Measurements from ENCODE around the gene SSB.

- TF ChIP-seq MAFK (IDR thresholded peaks at IDR 0.05; ENCODE audit: partially characterized antibody) (no peak), RFX5 (IDR thresholded peaks at IDR 0.05) (no peak), RCOR1 (IDR thresholded peaks at IDR 0.05; ENCODE audit: low read depth, low read length) (no peak), REST (IDR thresholded peaks at IDR 0.05) (no peak)
- TF ChIP-seq, protein P1, sequence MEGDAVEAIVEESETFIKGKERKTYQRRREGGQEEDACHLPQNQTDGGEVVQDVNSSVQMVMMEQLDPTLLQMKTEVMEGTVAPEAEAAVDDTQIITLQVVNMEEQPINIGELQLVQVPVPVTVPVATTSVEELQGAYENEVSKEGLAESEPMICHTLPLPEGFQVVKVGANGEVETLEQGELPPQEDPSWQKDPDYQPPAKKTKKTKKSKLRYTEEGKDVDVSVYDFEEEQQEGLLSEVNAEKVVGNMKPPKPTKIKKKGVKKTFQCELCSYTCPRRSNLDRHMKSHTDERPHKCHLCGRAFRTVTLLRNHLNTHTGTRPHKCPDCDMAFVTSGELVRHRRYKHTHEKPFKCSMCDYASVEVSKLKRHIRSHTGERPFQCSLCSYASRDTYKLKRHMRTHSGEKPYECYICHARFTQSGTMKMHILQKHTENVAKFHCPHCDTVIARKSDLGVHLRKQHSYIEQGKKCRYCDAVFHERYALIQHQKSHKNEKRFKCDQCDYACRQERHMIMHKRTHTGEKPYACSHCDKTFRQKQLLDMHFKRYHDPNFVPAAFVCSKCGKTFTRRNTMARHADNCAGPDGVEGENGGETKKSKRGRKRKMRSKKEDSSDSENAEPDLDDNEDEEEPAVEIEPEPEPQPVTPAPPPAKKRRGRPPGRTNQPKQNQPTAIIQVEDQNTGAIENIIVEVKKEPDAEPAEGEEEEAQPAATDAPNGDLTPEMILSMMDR (IDR thresholded peaks at IDR 0.05) = no peak
Measured at GRCh38 chr2:169775354-169775753, 23.3 kb upstream of the SSB start.

All from A549 (cell line).